ENCODE data around the gene CEP85. TPM values are rescaled to one million over a fixed set of nuclear protein-coding genes. Genes with fewer than 3 reads are reported as not detected.

Gene CEP85
- total RNA-seq, 1 donor from 2014 or later, result 15.1 TPM

- DNase-seq, result no peak
Measured at GRCh38 chr1:26315874-26316850, 82.2 kb downstream of the CEP85 start.

- no peak for DNase-seq
Measured at GRCh38 chr1:26317146-26317545, 83.1 kb downstream of the CEP85 start.

- DNase-seq, result no peak
Measured at GRCh38 chr1:26317612-26318337, 83.8 kb downstream of the CEP85 start, which contains the start of gene CD52. Gene CD52, plus strand, starts transcription at chr1:26317958. Its CDS starts 60 bp downstream, at chr1:26318018.

DNA sequence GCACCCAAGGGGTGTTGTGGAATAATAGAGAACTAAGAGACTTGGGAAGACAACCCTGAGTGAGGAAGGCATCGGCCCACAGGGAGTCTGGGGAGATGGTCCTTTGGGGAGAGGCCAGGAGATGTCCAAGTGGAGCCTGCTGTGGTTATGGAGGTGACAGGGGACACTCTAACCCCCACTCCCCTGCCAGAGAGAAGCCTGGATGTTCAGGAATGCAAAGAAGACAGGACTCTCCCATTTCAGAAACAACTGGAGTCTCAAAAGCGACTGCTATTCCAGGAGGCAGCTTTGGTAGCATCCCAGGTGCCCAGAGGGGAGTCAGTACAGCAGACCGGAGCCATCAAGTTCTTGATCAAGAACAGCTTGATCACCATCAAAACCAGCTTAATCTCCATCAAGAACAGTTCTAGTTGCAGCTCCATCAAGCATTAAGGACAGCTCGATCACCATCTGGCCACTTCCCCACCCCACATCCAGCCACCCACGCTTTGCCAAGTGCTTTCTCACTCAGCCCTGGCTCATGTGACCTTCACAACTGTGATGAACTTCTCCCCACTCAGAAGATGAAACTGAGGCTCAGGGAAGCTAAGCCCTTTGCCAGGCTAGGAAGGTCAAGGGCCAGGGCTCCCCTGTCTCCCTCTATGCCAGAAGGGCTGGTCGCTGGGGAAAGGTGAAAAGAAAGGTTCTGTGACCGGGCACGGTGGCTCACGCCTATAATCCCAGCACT is 84.5 kb downstream of the CEP85 start:
- DNase-seq, result no peak

GRCh38 chr1:26320896-26321295 is 86.9 kb downstream of the CEP85 start:
- no peak for DNase-seq

DNA sequence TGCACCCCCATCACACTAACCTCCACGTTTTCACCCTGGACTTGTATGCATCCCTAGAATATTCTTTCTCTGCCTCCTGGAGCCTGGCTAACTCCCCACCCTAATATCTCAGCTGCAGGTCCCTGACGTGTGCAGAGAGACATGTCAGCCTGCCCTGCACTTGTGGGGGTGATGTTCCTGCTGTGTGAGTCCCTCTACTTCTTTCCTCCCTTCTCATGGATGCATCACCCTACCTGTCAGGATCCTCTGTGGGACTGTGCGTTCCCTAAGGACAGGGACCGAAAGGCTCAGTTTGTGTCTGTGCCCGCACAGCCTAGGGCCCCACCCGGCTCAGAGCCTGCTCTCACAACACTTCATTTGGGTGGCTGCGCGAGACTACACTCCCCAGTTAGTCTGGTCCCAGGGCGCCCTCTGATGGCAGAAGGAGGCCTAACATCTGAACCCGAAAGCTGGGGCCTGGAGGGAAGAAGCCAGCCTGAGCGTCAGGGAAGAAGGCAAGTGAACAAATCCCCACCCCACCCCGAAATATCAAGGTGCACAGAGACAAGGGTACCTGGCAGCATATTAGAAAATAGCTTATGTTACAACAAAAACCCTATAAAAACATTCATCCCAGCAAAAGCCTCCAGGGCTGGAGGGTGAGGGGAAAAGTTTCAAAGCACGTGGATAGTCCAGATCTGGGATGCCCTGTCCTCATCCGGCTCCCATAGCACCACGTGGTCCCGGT is 87.5 kb downstream of the CEP85 start:
- peak; percentile 83 for DNase-seq

- no peak for DNase-seq
Measured at GRCh38 chr1:26322042-26322331, 88.0 kb downstream of the CEP85 start.

DNA sequence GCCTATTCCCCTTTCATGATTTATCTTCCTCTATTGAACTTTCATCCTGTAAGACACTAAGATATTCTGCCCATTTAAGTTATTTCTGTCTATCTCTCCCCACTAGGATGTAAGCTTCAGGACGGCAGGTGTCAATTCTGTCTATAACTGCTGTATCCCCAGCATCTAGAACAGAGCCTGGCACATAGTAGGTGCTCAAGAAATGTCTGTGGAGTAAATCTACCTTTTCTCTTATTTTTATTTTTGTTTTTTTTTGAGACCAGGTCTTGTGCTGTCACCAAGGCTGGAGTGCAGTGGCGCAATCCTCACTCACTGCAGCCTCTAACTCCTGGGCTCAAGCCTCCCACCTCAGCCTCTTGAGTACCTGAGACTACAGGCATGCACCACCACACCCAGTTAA is 89.4 kb downstream of the CEP85 start:
- no peak for DNase-seq

DNA sequence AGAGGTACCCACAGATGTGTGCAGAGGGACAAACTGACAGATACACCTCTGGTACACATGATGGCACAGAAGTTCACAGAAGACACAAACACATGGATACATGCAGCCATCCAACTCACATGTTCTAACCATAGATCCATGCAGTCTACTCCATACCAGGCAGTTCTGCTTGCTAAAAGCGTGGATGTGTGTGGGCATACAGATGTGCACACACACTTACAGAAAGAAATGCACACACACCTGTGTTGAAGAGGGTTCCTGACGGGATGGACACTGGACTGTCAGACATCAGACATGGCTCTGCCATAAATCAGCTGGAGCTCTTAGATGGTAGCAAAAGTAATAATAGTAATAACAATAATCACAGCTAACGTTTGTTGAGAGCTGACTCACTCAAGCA is 90.5 kb downstream of the CEP85 start:
- no peak for DNase-seq

DNA sequence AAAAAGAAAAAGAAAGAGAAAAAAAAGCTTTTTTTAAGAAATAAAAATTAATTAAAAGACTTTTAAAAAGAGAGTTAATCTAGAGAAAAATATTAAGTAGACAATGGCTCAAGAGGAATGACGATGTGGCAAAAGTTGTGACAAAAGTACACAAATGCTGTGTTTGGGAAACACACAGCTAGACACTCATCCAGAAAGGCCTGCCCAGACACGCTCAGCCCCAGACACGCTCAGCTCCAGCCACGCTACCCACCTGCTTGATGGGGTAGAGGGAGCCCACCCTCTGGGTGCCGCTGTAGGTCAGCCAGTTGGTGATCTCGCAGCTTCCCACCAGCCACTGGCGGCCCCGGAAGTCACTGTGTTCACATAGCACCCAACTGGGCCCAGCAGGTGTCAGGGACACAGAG is 94.0 kb downstream of the CEP85 start:
- no peak for DNase-seq

Other genes starting within 250 kb of the CEP85 start
- gene PAFAH2, start 236.1 kb upstream of the CEP85 start, total RNA-seq, result 10.2 TPM
- gene EXTL1, start 212.4 kb upstream of the CEP85 start, total RNA-seq, result 0.69 TPM
- gene SLC30A2, start 188.1 kb upstream of the CEP85 start, total RNA-seq, result 0.30 TPM
- gene TRIM63, start 166.6 kb upstream of the CEP85 start, total RNA-seq, result 4.7 TPM
- 11.3 TPM for gene PDIK1L, start 122.4 kb upstream of the CEP85 start, total RNA-seq
- 0.30 TPM for gene FAM110D, start 75.1 kb upstream of the CEP85 start, total RNA-seq
- not detected for gene C1orf232, start 65.2 kb upstream of the CEP85 start, total RNA-seq
- gene ZNF593, start 64.3 kb upstream of the CEP85 start, total RNA-seq, result 10.0 TPM
- not detected for gene ZNF593OS, start 62.4 kb upstream of the CEP85 start, total RNA-seq
- gene CNKSR1, start 56.7 kb upstream of the CEP85 start, total RNA-seq, result 6.9 TPM
- gene CATSPER4, start 43.6 kb upstream of the CEP85 start, total RNA-seq, result not detected
- 16.0 TPM for gene SH3BGRL3, start 45.9 kb downstream of the CEP85 start, total RNA-seq
- 8.2 TPM for gene UBXN11, start 72.4 kb downstream of the CEP85 start, total RNA-seq
- gene CD52, start 83.8 kb downstream of the CEP85 start, total RNA-seq, result 2.8 TPM
- 15.4 TPM for gene CRYBG2, start 119.9 kb downstream of the CEP85 start, total RNA-seq
- gene ZNF683, start 138.6 kb downstream of the CEP85 start, total RNA-seq, result not detected
- not detected for gene LIN28A, start 176.6 kb downstream of the CEP85 start, total RNA-seq
- 25.0 TPM for gene DHDDS, start 198.1 kb downstream of the CEP85 start, total RNA-seq
- 412 TPM for gene HMGN2, start 238.2 kb downstream of the CEP85 start, total RNA-seq